Measurements from ENCODE around the gene CARHSP1.
"Not testable (repeated sequence)": the region's sequence is repeated elsewhere in the genome, so short reads cannot be mapped to it uniquely, and the experiment has no call there.

CARHSP1 gene

DNA sequence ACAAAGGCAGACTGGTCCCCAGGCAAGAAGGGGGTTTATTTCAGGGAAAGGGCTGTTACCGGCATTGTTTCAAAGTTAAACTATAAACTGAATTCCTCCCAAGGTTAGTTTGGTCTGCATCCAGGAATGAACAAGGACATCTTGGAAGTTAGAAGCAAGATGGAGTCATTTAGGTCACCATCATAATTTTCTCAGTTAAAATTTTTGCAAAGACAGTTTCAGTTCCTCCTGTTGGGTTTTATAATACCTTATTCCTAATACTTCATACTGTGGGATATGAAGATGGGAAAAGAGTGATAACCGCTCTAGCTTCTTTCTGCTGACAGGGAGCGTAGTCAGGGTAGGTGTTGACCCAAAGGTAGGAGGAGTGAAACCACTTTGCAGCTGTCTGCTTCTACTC is 46.4 kb downstream of the CARHSP1 start:
- no peak for DNase-seq

GRCh38 chr16:8819411-8820034 is 49.3 kb downstream of the CARHSP1 start:
- DNase-seq = no peak

DNA sequence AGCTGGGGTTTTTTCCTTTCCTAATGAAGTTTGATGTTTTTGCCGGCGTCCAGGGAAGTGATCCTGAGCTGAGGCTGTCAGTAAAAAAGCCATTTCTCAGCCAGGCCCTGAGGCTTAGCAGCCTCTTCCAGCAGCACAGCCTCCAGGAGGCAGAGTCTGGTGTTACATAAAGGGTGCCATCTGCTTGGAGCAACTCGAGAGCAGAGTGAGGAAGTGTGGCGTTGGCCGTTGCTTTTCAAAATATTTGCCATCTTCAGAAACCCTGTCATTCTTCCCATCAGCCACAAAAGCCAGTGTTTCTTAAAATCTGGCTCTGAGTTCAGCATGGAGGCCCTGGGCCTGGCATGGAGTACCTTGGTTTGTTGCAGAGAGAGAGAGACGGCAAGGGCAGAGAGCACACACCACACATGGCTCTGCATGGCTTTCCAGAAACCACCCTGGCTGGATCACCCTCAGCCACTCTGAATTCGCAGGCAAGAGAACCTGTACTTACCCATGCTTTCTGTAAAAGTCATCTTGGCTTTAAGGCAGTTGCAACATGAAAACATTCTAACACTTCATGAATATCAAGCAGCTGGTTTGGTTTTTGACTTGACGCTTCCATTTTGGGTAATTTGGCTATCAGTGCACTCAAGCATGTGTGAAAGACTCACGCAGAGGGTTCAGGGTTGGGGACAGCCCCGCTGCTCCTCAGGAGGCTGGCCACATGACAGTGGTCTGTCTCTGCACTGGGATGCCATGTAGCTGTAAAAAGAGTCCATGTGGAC is 50.1 kb downstream of the CARHSP1 start:
- DNase-seq = no peak

DNA sequence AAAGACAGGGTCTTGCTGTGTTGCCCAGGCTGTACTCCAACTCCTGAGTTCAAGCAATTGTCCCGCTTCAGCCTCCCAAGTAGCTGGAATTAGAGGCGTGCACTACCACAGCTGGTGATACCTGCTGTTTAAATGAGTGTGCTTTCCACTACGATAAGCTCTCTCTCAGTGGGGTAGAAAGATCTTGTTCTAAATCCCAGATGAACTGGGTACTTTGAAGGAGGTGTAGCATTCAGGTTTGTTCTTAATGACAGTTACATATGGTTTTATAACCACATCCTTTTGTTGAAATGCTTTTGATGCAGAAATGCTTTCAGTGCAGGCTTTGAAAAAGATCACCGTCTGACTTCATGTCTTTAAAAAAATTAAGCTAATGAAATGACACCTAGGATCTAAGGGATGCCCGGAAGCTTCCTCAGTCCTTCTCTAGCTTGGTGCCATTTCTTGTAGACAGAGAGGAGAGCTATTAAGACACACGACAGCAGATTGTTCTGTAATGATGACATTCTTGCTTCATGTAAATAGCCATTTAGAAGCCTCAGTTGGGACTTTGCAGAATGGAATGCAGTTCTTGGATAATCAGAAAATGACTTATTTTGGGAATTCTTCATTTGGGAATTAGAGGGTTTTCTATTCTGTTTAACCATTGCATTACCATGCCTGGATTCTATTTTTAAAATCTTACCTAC is 51.7 kb downstream of the CARHSP1 start:
- peak; percentile 26 for DNase-seq

DNA sequence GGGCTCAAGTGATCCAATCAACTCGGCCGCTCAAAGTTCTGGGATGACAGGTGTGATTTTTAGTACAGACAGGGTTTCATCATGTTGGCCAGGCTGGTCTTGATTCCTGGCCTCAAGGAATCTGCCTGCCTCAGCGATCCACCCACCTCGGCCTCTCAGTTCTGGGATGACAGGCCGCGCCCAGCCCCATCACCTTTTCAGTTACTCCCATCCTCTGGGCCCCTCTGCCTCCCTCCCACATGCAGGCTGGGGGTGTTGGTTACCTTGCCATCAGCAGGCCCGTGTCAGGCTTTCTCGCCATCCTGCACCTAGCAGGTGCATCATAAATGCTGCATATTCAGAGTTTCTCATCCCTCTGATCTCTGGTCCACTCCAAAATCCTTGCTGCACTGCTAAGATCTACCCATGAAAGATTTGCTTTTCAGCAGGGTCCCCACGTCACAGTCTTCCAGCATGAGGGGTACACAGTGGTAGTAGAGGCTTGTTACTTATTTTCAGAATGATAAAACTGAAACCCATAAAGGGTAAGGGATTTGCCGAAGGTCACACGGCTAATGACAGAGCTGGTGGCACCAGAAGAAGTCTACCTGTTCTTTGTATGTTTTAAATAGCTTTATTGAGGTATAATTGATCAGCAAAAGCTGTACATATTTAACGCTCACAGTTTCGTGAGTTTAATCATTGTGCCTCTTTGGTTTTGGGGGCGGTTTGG is 54.6 kb downstream of the CARHSP1 start:
- DNase-seq = no peak

GRCh38 chr16:8812162-8812843 is 56.5 kb downstream of the CARHSP1 start:
- no peak for DNase-seq

GRCh38 chr16:8808613-8809353 is 60.0 kb downstream of the CARHSP1 start:
- DNase-seq = no peak

DNA sequence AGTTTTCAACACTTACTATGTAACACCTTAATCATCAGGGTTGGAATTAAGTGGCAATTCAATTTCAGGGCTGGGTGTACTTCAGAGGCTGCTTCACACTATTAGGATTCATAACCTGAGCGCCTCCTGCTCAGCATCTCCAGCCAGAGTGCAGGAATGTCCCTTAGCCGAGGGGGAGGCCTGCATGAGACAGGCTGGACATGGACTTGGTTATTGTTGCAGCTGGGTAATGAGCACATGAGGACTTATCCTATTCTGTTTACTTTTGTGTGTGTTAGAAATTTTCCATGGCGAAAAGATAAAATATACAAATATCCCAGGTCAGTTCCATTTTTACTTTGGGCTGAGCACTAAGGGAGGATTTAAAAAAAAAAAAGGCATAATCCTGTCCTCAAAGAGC is 60.8 kb downstream of the CARHSP1 start:
- no peak for DNase-seq

DNA sequence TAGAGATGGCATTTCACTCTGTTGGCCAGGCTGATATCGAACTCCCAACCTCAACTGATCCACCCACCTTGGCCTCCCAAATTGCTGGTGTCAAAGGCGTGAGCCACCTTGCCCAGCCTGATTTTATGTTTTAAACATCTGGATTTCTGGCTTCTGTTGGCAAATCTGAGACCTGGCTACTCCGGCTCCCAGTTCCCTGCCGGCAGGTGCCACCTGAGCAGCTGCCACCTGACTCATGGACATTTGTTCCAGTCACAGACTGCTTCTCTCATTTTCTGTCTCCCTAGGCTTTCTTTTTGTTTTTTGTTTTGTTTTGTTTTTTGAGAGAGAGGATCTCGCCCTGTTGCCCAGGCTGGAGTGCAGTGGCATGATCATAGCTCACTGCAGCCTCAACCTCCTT is 61.6 kb downstream of the CARHSP1 start:
- DNase-seq = no peak

- no peak for DNase-seq
Measured at GRCh38 chr16:8806272-8806983, 62.4 kb downstream of the CARHSP1 start.

DNA sequence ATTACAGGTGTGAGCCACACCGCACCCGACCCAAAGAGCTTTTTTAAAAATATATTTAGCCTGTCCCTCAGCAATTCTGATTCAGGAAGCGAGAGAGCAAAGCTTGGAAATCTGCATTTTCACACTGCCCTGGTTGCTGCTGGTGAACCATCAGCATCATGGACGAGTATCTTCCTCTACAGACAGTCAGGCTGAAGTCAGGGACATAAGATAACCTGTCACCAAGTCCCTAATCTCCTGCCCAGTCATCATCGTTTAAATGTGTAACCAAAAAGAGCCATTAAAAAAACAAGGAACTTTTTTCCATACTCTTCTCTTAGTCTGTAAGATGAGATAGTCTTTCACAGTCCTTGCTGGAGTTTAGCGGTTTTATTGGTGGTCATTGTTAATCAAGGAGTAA is 64.5 kb downstream of the CARHSP1 start:
- no peak for DNase-seq

GRCh38 chr16:8803733-8804132 is 65.1 kb downstream of the CARHSP1 start:
- not testable (repeated sequence) for DNase-seq
